ENCODE measurements around the gene KCNK1. TPM values are rescaled to one million over a fixed set of nuclear protein-coding genes. Genes with fewer than 3 reads are reported as not detected.

KCNK1 gene
- total RNA-seq, 1 experiment from 2014 or later = 13.3 TPM

DNA sequence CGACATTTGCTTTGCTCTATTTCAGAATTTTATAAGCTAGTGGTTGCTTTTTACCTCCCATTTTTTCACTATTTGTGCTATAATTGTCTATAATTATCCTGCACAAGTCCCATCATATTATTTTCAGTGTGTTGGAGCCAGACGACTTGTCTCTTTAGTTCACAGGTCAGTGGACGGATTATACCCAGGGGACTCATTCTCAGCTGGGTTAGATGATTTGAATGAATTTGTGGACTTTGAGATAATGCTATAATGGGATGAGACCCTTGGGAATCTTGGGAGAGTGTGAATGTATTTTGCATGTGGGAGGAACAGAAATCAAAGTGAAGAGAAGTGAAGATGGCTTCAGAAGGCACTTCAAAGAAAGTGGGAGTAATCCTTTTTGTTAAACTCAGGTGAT is 31.5 kb upstream of the KCNK1 start:
- TF ChIP-seq ATF2 (CRISPR knock-in tag; IDR thresholded peaks at IDR 0.05; ENCODE audit: borderline replicate concordance, low read depth) (no peak), EMX1 (CRISPR knock-in tag; IDR thresholded peaks at IDR 0.05) (no peak), ZNF671 (CRISPR knock-in tag; IDR thresholded peaks at IDR 0.05) (no peak), ZNF232 (CRISPR knock-in tag; IDR thresholded peaks at IDR 0.05) (no peak)
- TF ChIP-seq, protein P1, sequence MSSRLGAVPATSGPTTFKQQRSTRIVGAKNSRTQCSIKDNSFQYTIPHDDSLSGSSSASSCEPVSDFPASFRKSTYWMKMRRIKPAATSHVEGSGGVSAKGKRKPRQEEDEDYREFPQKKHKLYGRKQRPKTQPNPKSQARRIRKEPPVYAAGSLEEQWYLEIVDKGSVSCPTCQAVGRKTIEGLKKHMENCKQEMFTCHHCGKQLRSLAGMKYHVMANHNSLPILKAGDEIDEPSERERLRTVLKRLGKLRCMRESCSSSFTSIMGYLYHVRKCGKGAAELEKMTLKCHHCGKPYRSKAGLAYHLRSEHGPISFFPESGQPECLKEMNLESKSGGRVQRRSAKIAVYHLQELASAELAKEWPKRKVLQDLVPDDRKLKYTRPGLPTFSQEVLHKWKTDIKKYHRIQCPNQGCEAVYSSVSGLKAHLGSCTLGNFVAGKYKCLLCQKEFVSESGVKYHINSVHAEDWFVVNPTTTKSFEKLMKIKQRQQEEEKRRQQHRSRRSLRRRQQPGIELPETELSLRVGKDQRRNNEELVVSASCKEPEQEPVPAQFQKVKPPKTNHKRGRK (CRISPR knock-in tag; IDR thresholded peaks at IDR 0.05; ENCODE audit: borderline replicate concordance) = no peak
- TF ChIP-seq, protein P2, sequence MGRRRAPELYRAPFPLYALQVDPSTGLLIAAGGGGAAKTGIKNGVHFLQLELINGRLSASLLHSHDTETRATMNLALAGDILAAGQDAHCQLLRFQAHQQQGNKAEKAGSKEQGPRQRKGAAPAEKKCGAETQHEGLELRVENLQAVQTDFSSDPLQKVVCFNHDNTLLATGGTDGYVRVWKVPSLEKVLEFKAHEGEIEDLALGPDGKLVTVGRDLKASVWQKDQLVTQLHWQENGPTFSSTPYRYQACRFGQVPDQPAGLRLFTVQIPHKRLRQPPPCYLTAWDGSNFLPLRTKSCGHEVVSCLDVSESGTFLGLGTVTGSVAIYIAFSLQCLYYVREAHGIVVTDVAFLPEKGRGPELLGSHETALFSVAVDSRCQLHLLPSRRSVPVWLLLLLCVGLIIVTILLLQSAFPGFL (CRISPR knock-in tag; IDR thresholded peaks at IDR 0.05; ENCODE audit: borderline replicate concordance) = no peak
- no peak overlapping the region for H3K27ac Mint-ChIP-seq
- DNase-seq (ENCODE audit: low spot score) = no peak
- H3K36me3 Mint-ChIP-seq = peaks cover 9% of the 10 kb centered on the region; the same call in 1 of the 2 replicates
- peaks cover 34% of the 10 kb centered on the region for H3K9me3 Mint-ChIP-seq
- H3K4me1 Mint-ChIP-seq = no peaks in the 10 kb centered on the region
- H3K27me3 Mint-ChIP-seq (ENCODE audit: low read depth) = peaks cover 43% of the 10 kb centered on the region
- no peak overlapping the region for H3K4me3 Mint-ChIP-seq
- ChIA-PET CTCF (no interaction called here), POLR2A (no interaction called here)
- ATAC-seq = no peak

DNA sequence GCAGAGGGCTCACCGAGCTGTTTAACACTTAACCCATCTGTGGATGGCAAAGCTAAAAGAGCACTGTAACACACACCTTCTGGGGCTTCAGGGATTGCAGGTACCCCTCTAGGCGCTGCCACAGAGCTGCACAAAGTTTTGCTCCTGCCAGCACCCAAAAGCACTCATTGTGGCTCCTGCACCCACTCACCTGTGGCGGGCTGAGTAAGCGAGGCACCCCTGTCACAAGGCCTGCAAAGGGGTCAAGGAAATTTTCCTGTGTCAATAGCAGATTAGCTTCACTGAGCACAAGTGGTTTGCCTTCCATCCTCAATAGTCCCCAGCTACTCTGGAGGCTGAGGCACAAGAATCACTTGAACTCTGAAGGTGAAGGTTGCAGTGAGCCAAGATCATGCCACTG is 29.5 kb upstream of the KCNK1 start:
- peaks cover 6% of the 10 kb centered on the region; the same call in 1 of the 2 replicates for H3K36me3 Mint-ChIP-seq

More for the DNA sequence above, 29.5 kb upstream of the KCNK1 start:
- DNase-seq (ENCODE audit: low spot score) = no peak
- H3K4me3 Mint-ChIP-seq = no peak overlapping the region
- ATAC-seq = no peak
- ChIA-PET CTCF (no interaction called here), POLR2A (no interaction called here)
- peaks cover 59% of the 10 kb centered on the region for H3K27me3 Mint-ChIP-seq (ENCODE audit: low read depth)
- TF ChIP-seq PRRX2 (CRISPR knock-in tag; IDR thresholded peaks at IDR 0.05) (no peak), SMAD3 (CRISPR knock-in tag; IDR thresholded peaks at IDR 0.05; ENCODE audit: borderline replicate concordance) (no peak), NFE2L1 (CRISPR knock-in tag; IDR thresholded peaks at IDR 0.05) (no peak), AR (CRISPR knock-in tag; IDR thresholded peaks at IDR 0.05) (no peak), KAT7 (CRISPR knock-in tag; IDR thresholded peaks at IDR 0.05; ENCODE audit: borderline replicate concordance) (no peak), TP53 (CRISPR knock-in tag; IDR thresholded peaks at IDR 0.05) (no peak), RELA (CRISPR knock-in tag; IDR thresholded peaks at IDR 0.05; ENCODE audit: borderline replicate concordance) (no peak), TEAD4 (CRISPR knock-in tag; IDR thresholded peaks at IDR 0.05) (no peak), CREB1 (CRISPR knock-in tag; IDR thresholded peaks at IDR 0.05) (no peak), ZNF138 (CRISPR knock-in tag; conservative IDR thresholded peaks at IDR 0.05) (no peak), RORB (CRISPR knock-in tag; IDR thresholded peaks at IDR 0.05) (no peak), ETV6 (CRISPR knock-in tag; IDR thresholded peaks at IDR 0.05) (no peak), ZNF232 (CRISPR knock-in tag; IDR thresholded peaks at IDR 0.05) (no peak)
- TF ChIP-seq, protein P3, sequence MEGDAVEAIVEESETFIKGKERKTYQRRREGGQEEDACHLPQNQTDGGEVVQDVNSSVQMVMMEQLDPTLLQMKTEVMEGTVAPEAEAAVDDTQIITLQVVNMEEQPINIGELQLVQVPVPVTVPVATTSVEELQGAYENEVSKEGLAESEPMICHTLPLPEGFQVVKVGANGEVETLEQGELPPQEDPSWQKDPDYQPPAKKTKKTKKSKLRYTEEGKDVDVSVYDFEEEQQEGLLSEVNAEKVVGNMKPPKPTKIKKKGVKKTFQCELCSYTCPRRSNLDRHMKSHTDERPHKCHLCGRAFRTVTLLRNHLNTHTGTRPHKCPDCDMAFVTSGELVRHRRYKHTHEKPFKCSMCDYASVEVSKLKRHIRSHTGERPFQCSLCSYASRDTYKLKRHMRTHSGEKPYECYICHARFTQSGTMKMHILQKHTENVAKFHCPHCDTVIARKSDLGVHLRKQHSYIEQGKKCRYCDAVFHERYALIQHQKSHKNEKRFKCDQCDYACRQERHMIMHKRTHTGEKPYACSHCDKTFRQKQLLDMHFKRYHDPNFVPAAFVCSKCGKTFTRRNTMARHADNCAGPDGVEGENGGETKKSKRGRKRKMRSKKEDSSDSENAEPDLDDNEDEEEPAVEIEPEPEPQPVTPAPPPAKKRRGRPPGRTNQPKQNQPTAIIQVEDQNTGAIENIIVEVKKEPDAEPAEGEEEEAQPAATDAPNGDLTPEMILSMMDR (IDR thresholded peaks at IDR 0.05) = no peak
- no peak overlapping the region for H3K27ac Mint-ChIP-seq
- peaks cover 26% of the 10 kb centered on the region for H3K9me3 Mint-ChIP-seq
- H3K4me1 Mint-ChIP-seq = peaks cover 11% of the 10 kb centered on the region
